ENCODE results near the gene HNRNPUL1. TPM values are rescaled to one million over a fixed set of nuclear protein-coding genes. Genes with fewer than 3 reads are reported as not detected.

HNRNPUL1 gene
- total RNA-seq, 4 donors from 2014 or later = 148 to 207 (median 179) TPM

GRCh38 chr19:41249707-41250423 is 14.3 kb upstream of the HNRNPUL1 start:
- no peak for TF ChIP-seq POLR2AphosphoS5 (IDR thresholded peaks at IDR 0.05)
- TF ChIP-seq EP300 (IDR thresholded peaks at IDR 0.05) = no peak
- no peak for TF ChIP-seq CTCF (IDR thresholded peaks at IDR 0.05)
- no peak for TF ChIP-seq POLR2A (IDR thresholded peaks at IDR 0.05; ENCODE audit: low read depth)
- Histone ChIP-seq H3K4me1 (no peaks in the 10 kb centered on the region), H3K36me3 (peaks cover 62 to 99% (median 79%) of the 10 kb centered on the region in 4 donors), H3K27ac (replicated peaks in 1 of 4) (no peak overlapping the region), H3K27me3 (no peaks in the 10 kb centered on the region), H3K4me3 (no peak overlapping the region), H3K9me3 (no peaks in the 10 kb centered on the region)
- no peak for DNase-seq (ENCODE audit: extremely low spot score)
- WGBS = 87% methylated on average over 9 of the region's 9 CpGs
- intact Hi-C loops (cut with DNase I) = no loop called here

- no peaks in the 10 kb centered on the region for H3K4me1 ChIP-seq
- no peaks in the 10 kb centered on the region for H3K9me3 ChIP-seq
- intact Hi-C loops (cut with DNase I) = no loop called here
- H3K36me3 ChIP-seq = peaks cover 68 to 100% (median 88%) of the 10 kb centered on the region in 4 donors
- WGBS = 91% methylated on average over 6 of the region's 6 CpGs
- H3K4me3 ChIP-seq = no peak overlapping the region
- no peaks in the 10 kb centered on the region for H3K27me3 ChIP-seq
- TF ChIP-seq EP300 (IDR thresholded peaks at IDR 0.05) (no peak), POLR2A (IDR thresholded peaks at IDR 0.05; ENCODE audit: low read depth) (no peak), CTCF (IDR thresholded peaks at IDR 0.05) (no peak), POLR2AphosphoS5 (IDR thresholded peaks at IDR 0.05) (no peak)
- H3K27ac ChIP-seq (replicated peaks in 1 of 4) = no peak overlapping the region
- no peak for DNase-seq (ENCODE audit: extremely low spot score)
These were observed 10.5 kb upstream of the HNRNPUL1 start for GRCh38 chr19:41253660-41254059.

- TF ChIP-seq POLR2A (IDR thresholded peaks at IDR 0.05; ENCODE audit: low read depth) = no peak
- no peak for TF ChIP-seq POLR2AphosphoS5 (IDR thresholded peaks at IDR 0.05)
- TF ChIP-seq EP300 (IDR thresholded peaks at IDR 0.05) = no peak
- TF ChIP-seq CTCF (IDR thresholded peaks at IDR 0.05) = no peak
- intact Hi-C loops (cut with DNase I) = no loop called here
- peaks cover 66 to 100% (median 90%) of the 10 kb centered on the region in 4 donors for H3K36me3 ChIP-seq
These were observed 9.0 kb upstream of the HNRNPUL1 start for GRCh38 chr19:41255171-41255570.

GRCh38 chr19:41261474-41262190 is 2.5 kb upstream of the HNRNPUL1 start:
- peak overlapping the region; percentile 94 to 99 (median 96) for H3K27ac ChIP-seq (replicated peaks in 1 of 4)
- intact Hi-C loops (cut with DNase I) = loop anchor here (1.0 kb wide), 1 partner anchor 57 kb away; no protein-coding TSS in a partner anchor
- H3K4me3 ChIP-seq = peak overlapping the region; percentile 58 to 83 (median 66)
- H3K36me3 ChIP-seq = peaks cover 32 to 38% (median 33%) of the 10 kb centered on the region in 4 donors
- TF ChIP-seq EP300 (IDR thresholded peaks at IDR 0.05) (no peak), CTCF (IDR thresholded peaks at IDR 0.05) (no peak), POLR2AphosphoS5 (IDR thresholded peaks at IDR 0.05) (no peak), POLR2A (IDR thresholded peaks at IDR 0.05; ENCODE audit: low read depth) (no peak)
- no peaks in the 10 kb centered on the region for H3K27me3 ChIP-seq
- WGBS = 53% methylated on average over 10 of the region's 10 CpGs
- H3K4me1 ChIP-seq = peaks cover 21 to 28% (median 25%) of the 10 kb centered on the region in 4 donors
- H3K9me3 ChIP-seq = no peaks in the 10 kb centered on the region
- DNase-seq (ENCODE audit: extremely low spot score) = no peak

More at GRCh38 chr19:41255171-41255570, 9.0 kb upstream of the HNRNPUL1 start:
- DNase-seq (ENCODE audit: extremely low spot score) = no peak
- no peaks in the 10 kb centered on the region for H3K9me3 ChIP-seq
- no peak overlapping the region for H3K27ac ChIP-seq (replicated peaks in 1 of 4)
- no peaks in the 10 kb centered on the region for H3K27me3 ChIP-seq
- no peak overlapping the region for H3K4me3 ChIP-seq
- H3K4me1 ChIP-seq = no peaks in the 10 kb centered on the region
